GM18870 (cell line): ENCODE measurements around the gene CEMIP2.

Source experiments
- ATAC-seq: cut with Tn5 transposase; IDR thresholded peaks from one replicate; pipeline ENCODE4 v1.9.1; 2021; ENCODE audit warnings: moderate library complexity; ENCODE audit not compliant: unreplicated experiment

CEMIP2 gene

DNA sequence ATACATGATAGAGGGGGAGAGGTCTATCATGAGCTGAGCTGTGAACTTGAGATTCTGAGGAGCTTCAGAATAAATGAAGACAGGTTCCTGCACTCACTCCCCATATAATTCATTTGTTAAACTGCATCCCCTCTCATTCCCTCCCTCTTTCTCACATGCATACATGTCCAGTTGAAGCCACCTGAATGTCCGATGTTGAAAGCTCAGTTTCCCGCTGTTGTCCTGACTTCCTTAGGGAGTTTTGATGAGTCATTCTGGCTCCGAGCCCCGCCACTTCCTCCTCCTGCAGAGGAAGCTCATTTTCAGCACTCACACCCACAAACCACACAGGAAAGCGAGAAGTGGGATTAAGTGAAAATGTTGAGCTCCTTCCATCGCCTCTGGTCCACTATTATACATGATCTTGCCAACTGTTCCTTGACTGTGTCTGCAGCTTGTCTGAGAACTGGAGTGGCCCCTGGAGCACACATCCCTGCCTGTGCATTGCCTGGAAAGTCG is 121.2 kb downstream of the CEMIP2 start:
- ATAC-seq, result peak; percentile 78

DNA sequence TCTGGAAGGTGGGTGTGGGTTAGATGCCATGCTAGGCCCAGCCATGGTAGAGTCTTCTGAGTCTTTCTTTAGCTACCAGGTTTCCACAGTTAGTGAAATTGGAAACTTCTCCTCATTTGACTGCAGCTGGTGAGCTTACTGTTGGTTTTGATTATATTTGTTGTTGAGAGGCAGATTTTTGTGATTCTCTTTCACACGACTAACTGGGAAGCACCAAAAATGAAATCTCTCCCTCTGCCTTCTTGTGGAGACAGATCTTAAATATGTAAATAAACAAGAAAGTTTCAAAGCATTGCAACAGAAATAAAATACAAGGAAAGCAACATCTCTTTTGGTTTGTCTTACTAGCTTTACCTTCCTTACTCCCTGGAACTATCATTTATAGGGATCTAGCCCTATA is 122.2 kb downstream of the CEMIP2 start:
- ATAC-seq, result no peak

DNA sequence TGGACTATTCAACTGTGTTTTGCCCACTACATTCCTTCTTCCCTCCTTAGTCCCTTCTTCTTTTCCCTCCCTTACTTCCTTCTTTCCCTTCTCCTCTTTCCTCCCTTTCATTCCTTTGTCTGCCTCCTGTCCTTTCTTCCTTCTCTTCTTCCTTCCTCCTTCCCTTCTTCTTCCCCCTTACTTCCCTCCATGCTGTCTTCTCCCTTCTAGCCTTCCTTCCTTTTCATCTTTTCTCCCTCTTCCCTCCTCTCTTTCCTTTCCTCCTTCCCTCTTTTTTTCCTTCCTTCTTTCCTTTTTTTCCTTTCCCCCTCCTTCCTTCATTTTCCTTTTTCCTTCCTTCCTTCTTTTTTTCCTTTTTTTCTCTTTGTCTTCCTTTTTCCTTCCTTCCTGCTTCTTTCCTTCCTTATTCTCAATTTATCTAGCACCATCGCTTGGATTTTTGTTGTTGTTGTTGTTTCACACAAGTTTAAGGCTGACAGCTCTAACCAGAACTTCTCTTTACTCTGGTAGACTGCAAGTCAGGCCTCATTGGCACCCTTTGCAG is 123.4 kb downstream of the CEMIP2 start:
- ATAC-seq, result no peak

DNA sequence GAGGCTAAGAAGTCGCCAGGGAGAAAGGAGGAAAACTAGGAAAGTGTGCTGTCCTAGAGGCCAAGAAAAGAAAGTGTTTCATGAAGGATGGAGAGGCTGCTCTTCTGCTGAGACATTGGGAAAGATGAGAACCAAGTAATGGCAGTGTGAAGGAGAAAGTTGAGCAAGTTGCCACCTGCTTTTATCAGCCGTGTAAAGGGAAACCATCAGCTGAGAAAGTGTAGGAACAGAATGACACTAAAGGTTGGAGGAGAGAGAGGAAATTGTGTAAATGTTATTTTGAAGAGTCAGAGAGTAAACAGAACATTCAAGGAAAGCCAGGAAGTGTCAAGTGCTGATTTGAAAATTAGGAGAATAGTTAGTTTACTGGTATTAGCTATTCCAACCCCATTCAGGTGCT is 125.0 kb downstream of the CEMIP2 start:
- no peak for ATAC-seq

DNA sequence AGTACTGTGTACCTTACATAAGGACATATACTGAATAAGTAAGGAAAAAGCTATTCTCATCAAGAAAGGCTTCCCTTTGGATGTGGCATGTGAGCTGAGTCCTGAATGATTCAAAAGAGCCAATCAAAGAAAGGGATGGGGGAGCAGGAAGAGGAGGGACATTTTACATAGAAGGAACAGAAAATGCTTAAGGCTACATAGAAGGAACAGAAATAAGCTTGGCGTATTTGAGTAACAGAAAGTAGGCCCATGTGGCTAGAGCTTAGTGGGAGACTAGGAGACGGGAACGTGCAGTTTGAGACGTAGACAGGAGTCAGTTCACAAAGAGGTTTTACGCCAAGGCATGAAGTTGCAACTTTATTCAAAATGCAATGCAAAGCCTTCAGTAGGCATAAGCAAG is 126.3 kb downstream of the CEMIP2 start:
- ATAC-seq, result no peak

DNA sequence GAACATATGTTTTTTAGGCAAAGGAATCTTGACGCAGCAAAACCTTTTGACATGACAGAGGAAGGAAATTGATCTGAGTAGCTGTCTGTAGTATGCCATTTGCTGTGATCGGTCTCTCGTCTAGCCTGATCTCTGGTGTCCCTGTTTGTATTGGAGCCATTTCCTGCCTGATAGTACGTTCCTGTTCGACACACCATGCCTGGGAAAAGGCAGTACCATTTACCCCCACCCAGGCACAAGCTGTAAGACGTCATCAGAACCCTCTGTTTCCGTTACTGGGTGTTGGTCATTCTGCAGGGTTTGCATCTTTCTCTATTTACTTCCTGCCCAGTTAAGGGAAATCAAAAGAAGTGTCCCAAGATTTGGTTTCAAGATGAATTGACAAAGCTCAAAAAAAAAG is 129.7 kb downstream of the CEMIP2 start:
- ATAC-seq, result no peak

DNA sequence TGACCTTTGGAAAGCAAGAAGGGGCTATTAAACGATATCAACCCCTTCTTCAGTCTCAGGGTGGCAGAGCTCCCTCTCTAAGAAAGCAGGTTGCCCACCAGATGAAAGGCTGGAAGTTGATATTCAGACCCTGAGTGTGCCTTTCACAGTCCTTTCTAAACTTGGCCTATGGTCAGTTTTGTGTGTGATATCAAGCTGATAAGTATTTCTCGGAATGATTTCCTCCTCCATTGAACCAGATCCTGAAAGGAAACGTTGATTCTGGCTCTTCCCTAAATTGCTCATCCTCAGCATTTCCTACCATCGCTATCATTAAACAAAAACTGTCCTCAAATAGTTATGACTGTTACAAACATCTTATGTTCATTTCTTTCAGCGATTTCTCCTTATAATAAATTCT is 130.4 kb downstream of the CEMIP2 start:
- ATAC-seq, result no peak

DNA sequence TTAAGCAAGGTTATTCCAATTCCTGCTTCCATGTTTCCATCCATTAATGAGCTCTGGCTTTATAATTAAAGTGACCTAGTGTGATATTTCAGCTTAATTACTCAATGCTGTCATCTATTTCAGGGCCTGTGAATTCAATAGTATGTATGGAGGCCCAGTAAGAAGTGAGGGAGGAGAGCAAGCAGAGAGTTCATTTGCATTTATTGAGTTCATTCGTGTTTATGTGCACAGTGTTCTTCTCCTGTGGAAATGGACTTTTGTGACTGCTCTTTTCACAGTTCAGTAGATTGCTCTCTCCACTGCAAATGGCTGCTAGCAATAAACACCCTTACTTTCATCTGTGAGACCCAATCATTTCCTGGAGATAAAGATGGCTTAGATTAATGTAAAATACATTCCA is 130.9 kb downstream of the CEMIP2 start:
- ATAC-seq, result no peak

DNA sequence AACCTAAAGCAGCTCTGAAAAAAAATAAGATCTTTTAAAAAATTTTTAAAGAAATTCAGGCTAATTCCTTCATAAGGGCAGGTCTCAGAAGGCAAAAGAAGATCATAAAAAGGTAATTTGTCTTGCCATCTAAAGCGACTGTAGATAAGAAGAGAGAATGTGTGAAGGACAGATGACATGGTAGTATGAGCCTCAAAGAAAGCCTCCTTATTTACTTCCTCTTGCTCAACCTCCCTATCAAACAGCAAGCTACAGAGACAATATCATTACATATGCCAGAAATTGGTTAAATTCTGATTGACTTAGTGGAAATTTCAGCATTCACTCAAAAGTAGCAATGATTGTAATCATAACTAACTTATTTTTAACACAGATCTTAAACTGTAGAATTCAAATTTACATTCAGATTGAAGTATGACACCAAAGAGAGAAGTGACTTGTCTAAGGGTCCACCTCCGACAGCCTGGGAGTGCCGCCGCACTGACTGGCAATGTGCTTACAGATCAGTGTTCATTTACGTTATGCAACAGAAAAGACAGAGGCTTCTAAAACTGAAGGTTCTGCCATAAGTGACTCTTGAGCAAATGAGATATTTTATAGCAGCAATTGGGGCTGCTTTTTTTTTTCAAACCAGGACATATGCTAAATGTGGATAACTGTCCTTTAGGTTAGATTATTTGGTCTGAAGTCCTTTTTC is 132.0 kb downstream of the CEMIP2 start:
- no peak for ATAC-seq

DNA sequence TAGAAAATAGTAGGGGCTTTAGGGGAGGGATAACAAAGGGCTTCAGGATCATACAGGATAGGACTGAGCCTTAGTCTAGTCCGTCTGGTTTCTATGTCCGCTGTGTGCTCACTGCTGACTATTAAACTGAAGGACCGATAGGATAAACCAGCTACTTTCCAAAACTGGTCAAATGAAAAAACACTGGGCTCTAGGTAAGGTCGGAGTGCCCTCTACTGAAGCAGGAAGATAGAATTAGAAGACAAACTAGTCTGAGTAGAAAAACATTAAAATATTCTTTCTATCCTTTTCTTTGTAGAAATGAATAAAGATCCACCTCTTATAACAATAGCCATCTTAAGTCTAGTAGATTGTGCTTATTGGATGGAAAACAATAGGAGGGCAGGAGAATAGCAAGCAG is 133.6 kb downstream of the CEMIP2 start:
- ATAC-seq, result no peak
